Neural crest cell (in vitro differentiated cells): ENCODE data around the gene PSAPL1. TPM values are rescaled to one million over a fixed set of nuclear protein-coding genes. Genes with fewer than 3 reads are reported as not detected.
A peak's percentile ranks its signal among the peaks of the same experiment; 100 is the strongest.

Experiments used
- DNase-seq: peaks from one replicate; pipeline ENCODE4 v3.0.0; 2021; ENCODE audit warnings: low read depth, mixed read lengths, low spot score
- H3K27ac Mint-ChIP-seq: one replicate; pipeline ENCODE4 v1.8.0; 2021; ENCODE audit warnings: mild to moderate bottlenecking, mixed read lengths; ENCODE audit not compliant: unreplicated experiment
- H3K27me3 Mint-ChIP-seq: 2 replicates; pipeline ENCODE4 v1.8.0; 2021; ENCODE audit warnings: low read depth, mild to moderate bottlenecking, mixed read lengths
- H3K36me3 Mint-ChIP-seq: 2 replicates; pipeline ENCODE4 v1.8.0; 2021; ENCODE audit warnings: low read depth, mild to moderate bottlenecking, mixed read lengths
- H3K4me1 Mint-ChIP-seq: 2 replicates; pipeline ENCODE4 v1.8.0; 2021; ENCODE audit warnings: mixed read lengths
- H3K4me3 Mint-ChIP-seq: one replicate; pipeline ENCODE4 v1.8.0; 2021; ENCODE audit warnings: mild to moderate bottlenecking, mixed read lengths
- H3K9me3 Mint-ChIP-seq: 2 replicates; pipeline ENCODE4 v1.8.0; 2021; ENCODE audit warnings: mixed read lengths
- total RNA-seq: library from RNA; stranded (reverse); gene quantifications from 2 replicates; pipeline ENCODE4 v1.2.1, GENCODE V29; 2021
- TF ChIP-seq, protein P1 (sequence below): fragments of 200-600 bp; sonication (generic); conservative IDR thresholded peaks from 2 replicates; pipeline ENCODE4 v1.5.0; 2021; ENCODE audit warnings: antibody characterized with exemption, mild to moderate bottlenecking

The PSAPL1 gene
- total RNA-seq, 1 donor from 2014 or later = not detected

GRCh38 chr4:7476820-7477219, 42.1 kb upstream of the PSAPL1 start:
- H3K27me3 Mint-ChIP-seq = no peaks in the 10 kb centered on the region
- H3K4me3 Mint-ChIP-seq = no peak overlapping the region
- TF ChIP-seq, protein P1, sequence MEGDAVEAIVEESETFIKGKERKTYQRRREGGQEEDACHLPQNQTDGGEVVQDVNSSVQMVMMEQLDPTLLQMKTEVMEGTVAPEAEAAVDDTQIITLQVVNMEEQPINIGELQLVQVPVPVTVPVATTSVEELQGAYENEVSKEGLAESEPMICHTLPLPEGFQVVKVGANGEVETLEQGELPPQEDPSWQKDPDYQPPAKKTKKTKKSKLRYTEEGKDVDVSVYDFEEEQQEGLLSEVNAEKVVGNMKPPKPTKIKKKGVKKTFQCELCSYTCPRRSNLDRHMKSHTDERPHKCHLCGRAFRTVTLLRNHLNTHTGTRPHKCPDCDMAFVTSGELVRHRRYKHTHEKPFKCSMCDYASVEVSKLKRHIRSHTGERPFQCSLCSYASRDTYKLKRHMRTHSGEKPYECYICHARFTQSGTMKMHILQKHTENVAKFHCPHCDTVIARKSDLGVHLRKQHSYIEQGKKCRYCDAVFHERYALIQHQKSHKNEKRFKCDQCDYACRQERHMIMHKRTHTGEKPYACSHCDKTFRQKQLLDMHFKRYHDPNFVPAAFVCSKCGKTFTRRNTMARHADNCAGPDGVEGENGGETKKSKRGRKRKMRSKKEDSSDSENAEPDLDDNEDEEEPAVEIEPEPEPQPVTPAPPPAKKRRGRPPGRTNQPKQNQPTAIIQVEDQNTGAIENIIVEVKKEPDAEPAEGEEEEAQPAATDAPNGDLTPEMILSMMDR = no peak
- peaks cover 20% of the 10 kb centered on the region for H3K4me1 Mint-ChIP-seq
- peak overlapping the region; percentile 7 for H3K27ac Mint-ChIP-seq
- H3K9me3 Mint-ChIP-seq = no peaks in the 10 kb centered on the region
- H3K36me3 Mint-ChIP-seq = no peaks in the 10 kb centered on the region
- DNase-seq = no peak

- TF ChIP-seq, protein P1 = no peak
- no peaks in the 10 kb centered on the region for H3K27me3 Mint-ChIP-seq
- peaks cover 21% of the 10 kb centered on the region for H3K4me1 Mint-ChIP-seq
- H3K27ac Mint-ChIP-seq = no peak overlapping the region
- H3K9me3 Mint-ChIP-seq = no peaks in the 10 kb centered on the region
- no peaks in the 10 kb centered on the region for H3K36me3 Mint-ChIP-seq
- H3K4me3 Mint-ChIP-seq = no peak overlapping the region
- no peak for DNase-seq
Observed at GRCh38 chr4:7475207-7475606, 40.5 kb upstream of the PSAPL1 start.

GRCh38 chr4:7474320-7474719, 39.6 kb upstream of the PSAPL1 start:
- Mint-ChIP-seq H3K27me3 (no peaks in the 10 kb centered on the region), H3K27ac (no peak overlapping the region), H3K36me3 (no peaks in the 10 kb centered on the region), H3K4me1 (peaks cover 21% of the 10 kb centered on the region), H3K4me3 (no peak overlapping the region), H3K9me3 (no peaks in the 10 kb centered on the region)
- TF ChIP-seq, protein P1 = no peak
- no peak for DNase-seq

- Mint-ChIP-seq H3K27me3 (no peaks in the 10 kb centered on the region), H3K36me3 (no peaks in the 10 kb centered on the region), H3K9me3 (no peaks in the 10 kb centered on the region), H3K27ac (no peak overlapping the region), H3K4me3 (no peak overlapping the region), H3K4me1 (peaks cover 26% of the 10 kb centered on the region)
- TF ChIP-seq, protein P1 = no peak
- no peak for DNase-seq
Observed at GRCh38 chr4:7473081-7473480, 38.4 kb upstream of the PSAPL1 start.

GRCh38 chr4:7472442-7473013, 37.8 kb upstream of the PSAPL1 start:
- Mint-ChIP-seq H3K27ac (peak overlapping the region; percentile 96), H3K4me3 (no peak overlapping the region), H3K36me3 (no peaks in the 10 kb centered on the region), H3K9me3 (no peaks in the 10 kb centered on the region), H3K4me1 (peaks cover 26% of the 10 kb centered on the region), H3K27me3 (no peaks in the 10 kb centered on the region)
- DNase-seq = peak; percentile 55
- TF ChIP-seq, protein P1 = no peak
